HCT116 (cell line): ENCODE measurements around the gene ATP8B3. TPM values are rescaled to one million over a fixed set of nuclear protein-coding genes. Genes with fewer than 3 reads are reported as not detected.
"Not testable (repeated sequence)": the region's sequence is repeated elsewhere in the genome, so short reads cannot be mapped to it uniquely, and the experiment has no call there.

Source experiments
- ATAC-seq: fragments of 200-7000 bp; cut with Tn5 transposase; 2 replicates; pipeline ENCODE4 v1.9.1; 2020; ENCODE audit warnings: mild to moderate bottlenecking, moderate library complexity
- BruUV-seq: library from RNA; stranded (reverse); fragments of 400-500 nt; replicated peaks from 2 replicates; lab custom pipeline; 2021; lab: Mats Ljungman, UMichigan
- CTCF ChIA-PET: fragments of 300-600 bp; sonication (Branson Sonifier 250); formaldehyde crosslinking; loops from one replicate; lab custom pipeline; 2021; ENCODE audit warnings: antibody characterized with exemption; lab: Charles Lee
- POLR2A ChIA-PET: fragments of 300-600, 350-600 bp; sonication (Branson Sonifier 250); formaldehyde crosslinking; loops from one replicate; lab custom pipeline; 2021; ENCODE audit warnings: antibody characterized with exemption; lab: Charles Lee
- RAD21 ChIA-PET, 2 experiments: fragments of 300-600 bp; sonication (Branson Sonifier 250); formaldehyde crosslinking; loops; one replicate each; lab custom pipeline; 2023; ENCODE audit warnings: low total read pairs in 2 of 2; ENCODE audit not compliant: uncharacterized antibody in 2 of 2, unreplicated experiment in 2 of 2, low non-redundant PET in 1 of 2; lab: Charles Lee
- DNase-seq: peaks from one replicate; pipeline ENCODE4 v3.0.0-alpha.2; 2010; ENCODE audit warnings: low read depth, low spot score
- H2AFZ ChIP-seq: fragments of 200-600 bp; shearing (Covaris generic), sonication (generic); 2 replicates; pipeline ENCODE4 v1.6.1; 2017; ENCODE audit warnings: low read depth, mixed run types, mixed read lengths, antibody characterized with exemption, low read length; ENCODE audit not compliant: poor library complexity, severe bottlenecking
- H3K27ac ChIP-seq: 2 replicates; pipeline ENCODE4 v1.5.1; 2012; ENCODE audit warnings: low read depth, low read length
- H3K27me3 ChIP-seq: fragments of 200-600 bp; sonication (generic); 2 replicates; pipeline ENCODE4 v1.6.1; 2016; ENCODE audit warnings: mixed run types, low read length, mixed read lengths; ENCODE audit not compliant: insufficient read depth
- H3K36me3 ChIP-seq, 2 experiments: fragments of 200-500 bp in 1 of 2; fragments of 200-600 bp in 1 of 2; sonication (Bioruptor generic) in 1 of 2; sonication (generic) in 1 of 2; 2 replicates each; pipeline versions ENCODE4 v1.5.1 to v1.6.1; 2014 to 2016; ENCODE audit warnings: low read length in 2 of 2, inconsistent platforms in 1 of 2, mixed read lengths in 1 of 2, mixed run types in 1 of 2; ENCODE audit not compliant: insufficient read depth in 2 of 2, control insufficient read depth in 1 of 2
- H3K4me1 ChIP-seq, 2 experiments: fragments of 200-600 bp in 1 of 2; sonication (generic) in 1 of 2; 2 replicates each; pipeline versions ENCODE4 v1.5.1 to v1.6.1; 2012 to 2017; ENCODE audit warnings: low read length in 2 of 2, inconsistent platforms in 1 of 2, mild to moderate bottlenecking in 1 of 2, mixed read lengths in 1 of 2, mixed run types in 1 of 2, moderate library complexity in 1 of 2; ENCODE audit not compliant: insufficient read depth in 2 of 2, control insufficient read depth in 1 of 2
- H3K4me2 ChIP-seq: fragments of 200-600 bp; sonication (generic); 2 replicates; pipeline ENCODE4 v1.6.1; 2017; ENCODE audit warnings: mixed run types, low read length, mixed read lengths
- H3K4me3 ChIP-seq, 2 experiments: fragments of 200-600 bp in 1 of 2; sonication (generic) in 1 of 2; replicated peaks in 1 of 2; 2 replicates each; pipeline ENCODE4 v1.5.1; 2011 to 2016; ENCODE audit warnings: low read length in 2 of 2, control low read depth in 1 of 2, low read depth in 1 of 2, mild to moderate bottlenecking in 1 of 2, mixed read lengths in 1 of 2, mixed run types in 1 of 2
- H3K79me2 ChIP-seq: fragments of 200-600 bp; sonication (generic); 2 replicates; pipeline ENCODE4 v1.6.1; 2017; ENCODE audit warnings: mild to moderate bottlenecking, mixed run types, low read length, moderate library complexity, mixed read lengths; ENCODE audit not compliant: insufficient read depth
- H3K9ac ChIP-seq: fragments of 200-600 bp; sonication (generic); 2 replicates; pipeline ENCODE4 v1.6.1; 2016; ENCODE audit warnings: low read length, mixed read lengths
- H3K9me2 ChIP-seq: fragments of 200-600 bp; sonication (generic), shearing (Covaris generic); 2 replicates; pipeline ENCODE4 v1.6.1; 2017; ENCODE audit warnings: mixed run types, mild to moderate bottlenecking, moderate library complexity; ENCODE audit not compliant: insufficient read depth
- H3K9me3 ChIP-seq, 2 experiments: fragments of 200-500 bp in 1 of 2; fragments of 200-600 bp in 1 of 2; sonication (Bioruptor generic) in 1 of 2; sonication (generic) in 1 of 2; 2 replicates each; pipeline ENCODE4 v1.6.1; 2014 to 2017; ENCODE audit warnings: low read length in 2 of 2, mixed read lengths in 2 of 2, inconsistent platforms in 1 of 2, low read depth in 1 of 2, mild to moderate bottlenecking in 1 of 2, mixed run types in 1 of 2, moderate library complexity in 1 of 2; ENCODE audit not compliant: control insufficient read depth in 1 of 2, insufficient read depth in 1 of 2
- H4K20me1 ChIP-seq: fragments of 200-600 bp; sonication (generic), shearing (Covaris generic); 2 replicates; pipeline ENCODE4 v1.6.1; 2017; ENCODE audit warnings: mixed run types, mild to moderate bottlenecking, moderate library complexity; ENCODE audit not compliant: insufficient read depth
- CBX3 ChIP-seq: IDR thresholded peaks from 2 replicates; pipeline ENCODE4 v1.6.1; 2012; ENCODE audit warnings: low read depth
- POLR2A ChIP-seq: IDR thresholded peaks from 2 replicates; pipeline ENCODE4 v1.7.0; 2011; ENCODE audit warnings: borderline replicate concordance; ENCODE audit not compliant: insufficient read depth, insufficient read length; ENCODE audit errors: extremely low read depth
- SIN3A ChIP-seq: IDR thresholded peaks from 2 replicates; pipeline ENCODE4 v1.6.1; 2012; ENCODE audit warnings: low read depth
- TCF7L2 ChIP-seq: IDR thresholded peaks from 2 replicates; pipeline ENCODE4 v1.7.0; 2011; ENCODE audit warnings: borderline replicate concordance, inconsistent platforms; ENCODE audit not compliant: insufficient read depth, insufficient read length; ENCODE audit errors: extremely low read depth
- ZBTB33 ChIP-seq: IDR thresholded peaks from 2 replicates; pipeline ENCODE4 v1.6.1; 2011; ENCODE audit warnings: mild to moderate bottlenecking, low read length, moderate library complexity; ENCODE audit not compliant: insufficient replicate concordance; ENCODE audit errors: extremely low read depth
- intact Hi-C: fragments of 100-400 bp; cut with micrococcal nuclease; formaldehyde crosslinking; loops from 2 replicates; pipeline ENCODE4 v1.10.0; 2022
- total RNA-seq: library from RNA; stranded (reverse); gene quantifications from one replicate; pipeline ENCODE4 v1.2.1, GENCODE V29; 2021; ENCODE audit not compliant: unreplicated experiment

Gene ATP8B3
- total RNA-seq, 1 experiment from 2014 or later, result 17.0 TPM

- Histone ChIP-seq H4K20me1 (peaks cover 4% of the 10 kb centered on the region; the same call in 1 of the 2 replicates), H3K36me3 (peaks cover 2 to 6% of the 10 kb centered on the region in 2 experiments; a peak in 1 of 4 replicates), H3K27me3 (no peaks in the 10 kb centered on the region), H3K4me3 (no peak overlapping the region), H3K9me3 (no peaks in the 10 kb centered on the region), H2AFZ (no peak overlapping the region), H3K9me2 (no peaks in the 10 kb centered on the region), H3K4me2 (no peak overlapping the region), H3K79me2 (peaks cover 86% of the 10 kb centered on the region), H3K9ac (no peak overlapping the region), H3K4me1 (peaks cover 2 to 38% of the 10 kb centered on the region in 2 experiments; a peak in 3 of 4 replicates), H3K27ac (no peak overlapping the region; the same call in 1 of the 2 replicates)
- no peak for DNase-seq
- ATAC-seq, result no peak
- no peak for TF ChIP-seq ZBTB33
- no peak for TF ChIP-seq POLR2A
- TF ChIP-seq SIN3A, result no peak
- no peak for TF ChIP-seq TCF7L2
- TF ChIP-seq CBX3, result no peak
- CTCF ChIA-PET, result no interaction called here
- intact Hi-C loops, result no loop called here
- no TSS peak for BruUV-seq
- RAD21 ChIA-PET, result no interaction called here
- POLR2A ChIA-PET, result no interaction called here
These were observed 50.4 kb downstream of the ATP8B3 start for GRCh38 chr19:1761528-1762242.

GRCh38 chr19:1760786-1761527, 51.1 kb downstream of the ATP8B3 start:
- H4K20me1 ChIP-seq, DNase-seq, H3K27me3 ChIP-seq, H3K9me3 ChIP-seq, intact Hi-C loops, POLR2A ChIA-PET, H3K27ac ChIP-seq, H3K4me3 ChIP-seq, H3K9ac ChIP-seq, BruUV-seq, H2AFZ ChIP-seq, RAD21 ChIA-PET, H3K36me3 ChIP-seq, H3K9me2 ChIP-seq, H3K4me2 ChIP-seq, ATAC-seq: not testable (repeated sequence)
- H3K79me2 ChIP-seq, result peaks cover 86% of the 10 kb centered on the region
- peaks cover 0 to 36% of the 10 kb centered on the region in 2 experiments; a peak in 2 of 4 replicates for H3K4me1 ChIP-seq
- CTCF ChIA-PET, result interaction anchor here (0.6 kb wide), 1 partner anchor 88 kb away, joined by 3 read pairs; no protein-coding TSS in a partner anchor
